ENCODE results near the gene CDC34. TPM values are rescaled to one million over a fixed set of nuclear protein-coding genes. Genes with fewer than 3 reads are reported as not detected.

Gene CDC34
- total and polyA plus RNA-seq, 2 of the 8 experiments (the other 6 are each of a cell fraction or from before 2014, with no cell fraction given) = 95.9 to 129 TPM

DNA sequence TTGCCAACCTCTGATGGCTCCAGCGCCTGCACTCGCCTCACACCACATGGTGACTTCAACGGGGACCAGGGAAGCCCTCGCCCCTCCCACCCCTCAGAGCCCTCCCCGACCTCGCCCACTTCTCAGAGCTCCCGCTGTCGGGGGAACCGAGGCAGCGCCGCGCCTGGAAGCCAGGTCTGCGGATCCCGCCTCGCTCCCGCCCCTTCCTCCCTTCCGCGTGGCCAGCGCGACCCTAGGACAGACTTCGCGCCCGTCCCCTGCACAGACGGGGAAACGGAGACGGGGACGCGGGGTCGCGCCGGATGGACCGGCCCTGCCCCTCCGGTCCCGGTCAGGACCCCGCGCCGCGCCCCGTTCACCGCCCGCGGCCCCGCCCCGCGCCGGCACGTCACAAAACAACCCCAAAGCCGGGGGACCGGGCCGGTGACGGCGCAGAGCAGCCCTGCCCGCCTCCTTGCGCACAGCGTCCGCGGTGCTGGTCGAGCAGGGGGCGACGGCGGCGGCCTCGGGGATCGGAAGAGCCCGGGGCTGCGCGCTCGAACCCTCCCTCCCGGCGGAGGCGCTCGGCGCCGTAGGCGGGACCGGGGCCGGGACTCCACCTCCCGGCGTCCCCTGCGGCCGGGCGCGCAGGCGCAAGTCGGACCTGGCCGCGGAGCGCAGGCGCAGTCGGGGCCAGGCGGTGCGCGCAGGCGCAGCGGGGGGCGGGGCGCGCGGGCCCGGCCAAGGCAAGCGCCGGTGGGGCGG lies 379 bp upstream of the CDC34 start:
- H3K9ac ChIP-seq (replicated peaks in 1 of 4; ENCODE audit: extremely low read depth in 1 of 4, low read depth in 3 of 4, low read length in 3 of 4) = peak overlapping the region; percentile 22 to 94 (median 48); a peak in 5 of 7 replicates
- H3K18ac ChIP-seq (ENCODE audit: extremely low read depth, low read length) = peak overlapping the region; percentile 96
- H4K5ac ChIP-seq (ENCODE audit: insufficient read length, low read depth, low read length) = peak overlapping the region; percentile 96
- H3K14ac ChIP-seq (ENCODE audit: insufficient read length) = no peak overlapping the region
- peaks cover 3 to 6% (median 6%) of the 10 kb centered on the region in 4 experiments; a peak in 4 of 8 replicates for H3K36me3 ChIP-seq (ENCODE audit: control insufficient read depth in 2 of 4, insufficient read depth in 4 of 4, low read length in 3 of 4)
- H3K27ac ChIP-seq (ENCODE audit: low read depth, low read length) = peak overlapping the region; percentile 77; the same call in 1 of the 2 replicates
- H3K56ac ChIP-seq (replicated peaks; ENCODE audit: insufficient read length, low read depth, low read length) = peak overlapping the region; percentile 79
- CTCF ChIA-PET (ENCODE audit: partially characterized antibody) = interaction anchor here (0.8 to 3.7 kb wide), 10 partner anchors 10 to 147 kb away, joined by 3 to 26 read pairs (median 6); no protein-coding TSS in a partner anchor
- 2% methylated on average over 56 of the region's 103 CpGs; no CpG with 5 or more reads in 1 of the 2 experiments for WGBS, 2 experiments (ENCODE audit: extremely low coverage in 1 of 2, insufficient coverage in 1 of 2, insufficient read length in 1 of 2, insufficient replicate concordance in 2 of 2, low coverage in 1 of 2, low lambda C conversion rate in 2 of 2, missing lambda C conversion rate in 1 of 2)
- H2BK12ac ChIP-seq (ENCODE audit: low read depth, low read length) = no peak overlapping the region
- H3K23ac ChIP-seq (ENCODE audit: insufficient read length) = no peak overlapping the region
- H3K79me2 ChIP-seq (ENCODE audit: control insufficient read depth in 1 of 2, insufficient read depth in 2 of 2, low read length in 2 of 2) = peaks cover 0 to 40% of the 10 kb centered on the region in 2 experiments; a peak in 2 of 4 replicates
- no peaks in the 10 kb centered on the region; a peak in 1 of 4 replicates for H3K9me3 ChIP-seq (ENCODE audit: insufficient read depth in 2 of 2, low read depth in 1 of 2, low read length in 1 of 2)
- H2AFZ ChIP-seq (ENCODE audit: low read length) = peak overlapping the region; percentile 87; the same call in 1 of the 2 replicates
- H3K23me2 ChIP-seq (ENCODE audit: low read depth, low read length) = peaks cover 5% of the 10 kb centered on the region; the same call in 1 of the 2 replicates
- H2BK15ac ChIP-seq (ENCODE audit: low read length) = no peak overlapping the region; the same call in 1 of the 2 replicates
- peaks cover 0 to 10% (median 8%) of the 10 kb centered on the region in 4 experiments; a peak in 6 of 7 replicates for H3K4me1 ChIP-seq (replicated peaks in 1 of 4; ENCODE audit: control insufficient read depth in 3 of 4, insufficient read depth in 4 of 4, low read length in 3 of 4)
- FAIRE-seq (no peak), DNase-seq (ENCODE audit: low read depth in 1 of 2, low spot score in 2 of 2) (peak in 1 of 2 experiments; percentile 94)
- no peak overlapping the region for H2BK20ac ChIP-seq (ENCODE audit: low read length)
- peak overlapping the region; percentile 67 to 89 for H3K4me2 ChIP-seq (ENCODE audit: insufficient read depth in 1 of 2, low read depth in 2 of 2, low read length in 2 of 2)
- no peak overlapping the region for H2AK5ac ChIP-seq (ENCODE audit: low read depth, low read length)
- peak overlapping the region; percentile 95 for H4K8ac ChIP-seq (ENCODE audit: extremely low read depth, insufficient read depth, low read length)
- no peak overlapping the region for H3K4ac ChIP-seq (replicated peaks; ENCODE audit: insufficient read length, low read depth, low read length)
- peak overlapping the region; percentile 85; the same call in 1 of the 2 replicates for H2BK5ac ChIP-seq (ENCODE audit: low read depth, low read length)
- peaks cover 22 to 26% of the 10 kb centered on the region in 2 experiments for H4K20me1 ChIP-seq (replicated peaks in 1 of 2; ENCODE audit: control insufficient read depth in 1 of 2, insufficient read depth in 2 of 2, low read length in 2 of 2)
- peaks cover 13% of the 10 kb centered on the region for H3K79me1 ChIP-seq (ENCODE audit: low read depth, low read length)
- H3K27me3 ChIP-seq (replicated peaks in 1 of 4; ENCODE audit: control insufficient read depth in 3 of 4, extremely low read depth in 1 of 4, insufficient read depth in 3 of 4, low read length in 3 of 4) = no peaks in the 10 kb centered on the region
- peak overlapping the region; percentile 65 for H4K91ac ChIP-seq (replicated peaks; ENCODE audit: insufficient read length, low read length)
- H2BK120ac ChIP-seq (replicated peaks; ENCODE audit: low read depth, low read length) = peak overlapping the region; percentile 78
- POLR2A ChIA-PET (ENCODE audit: partially characterized antibody) = interaction anchor here (0.8 to 5.1 kb wide), 18 partner anchors 11 to 267 kb away, joined by 3 to 43 read pairs (median 6); partner anchors contain the start of genes C2CD4C and GZMM
- H3K4me3 ChIP-seq (ENCODE audit: extremely low read depth in 1 of 4, insufficient read depth in 2 of 4, low read depth in 3 of 4, low read length in 4 of 4) = peak overlapping the region; percentile 63 to 96 (median 82)
- TF ChIP-seq KDM1A (IDR thresholded peaks at IDR 0.05; ENCODE audit: borderline replicate concordance, low read length) = no peak
- peak; percentile 39; the same call in 1 of the 2 replicates for TF ChIP-seq POLR2AphosphoS5 (IDR thresholded peaks at IDR 0.05; ENCODE audit: low read depth, low read length)
- TF ChIP-seq TAF1 (IDR thresholded peaks at IDR 0.05; ENCODE audit: low read depth, low read length) = peak; percentile 66
- TF ChIP-seq NRF1 (IDR thresholded peaks at IDR 0.05; ENCODE audit: low read depth, low read length) = peak; percentile 86
- peak in 1 of 2 experiments; percentile 77; a peak in 2 of 4 replicates for TF ChIP-seq SIN3A (conservative IDR thresholded peaks at IDR 0.05 in 1 of 2, IDR thresholded peaks at IDR 0.05 in 1 of 2; ENCODE audit: low read depth in 1 of 2, low read length in 2 of 2)
- TF ChIP-seq SRF (IDR thresholded peaks at IDR 0.05; ENCODE audit: low read depth, low read length) = no peak
- no peak for TF ChIP-seq NANOG (IDR thresholded peaks at IDR 0.05; ENCODE audit: insufficient read depth, low read depth, low read length, poor library complexity, severe bottlenecking)
- 0 out of 2 replicates have a peak, but pooled peaks have one; percentile 70 for TF ChIP-seq RBBP5 (IDR thresholded peaks at IDR 0.05; ENCODE audit: borderline replicate concordance, low read depth, low read length)
- TF ChIP-seq HDAC6 (IDR thresholded peaks at IDR 0.05; ENCODE audit: low read depth, low read length) = no peak
- peak; percentile 12; the same call in 1 of the 2 replicates for TF ChIP-seq TBP (IDR thresholded peaks at IDR 0.05; ENCODE audit: low read depth, low read length)
- no peak for TF ChIP-seq RXRA (IDR thresholded peaks at IDR 0.05; ENCODE audit: insufficient read depth, low read depth, low read length)

All from H1 (cell line).